Fibroblast of skin of right biceps (primary cell): Measurements from ENCODE around the gene EPHA10.
A peak's percentile ranks its signal among the peaks of the same experiment; 100 is the strongest.
"Not testable (repeated sequence)": the region's sequence is repeated elsewhere in the genome, so short reads cannot be mapped to it uniquely, and the experiment has no call there.

Experiments used
- DNase-seq: peaks from one replicate; pipeline ENCODE4 v3.0.0-alpha.2; 2013

EPHA10 gene

GRCh38 chr1:37767488-37767887 is 2.6 kb upstream of the EPHA10 start:
- no peak for DNase-seq

- DNase-seq, result no peak
Observed at GRCh38 chr1:37765916-37766664, 1.2 kb upstream of the EPHA10 start.

- peak; percentile 47 for DNase-seq
Observed at GRCh38 chr1:37764414-37764825, 500 bp downstream of the EPHA10 start.

GRCh38 chr1:37763791-37764413 is 1.0 kb downstream of the EPHA10 start:
- no peak for DNase-seq

- no peak for DNase-seq
Observed at GRCh38 chr1:37762516-37762915, 2.4 kb downstream of the EPHA10 start.

GRCh38 chr1:37761416-37762095 is 3.4 kb downstream of the EPHA10 start:
- DNase-seq, result no peak

GRCh38 chr1:37759451-37759850 is 5.5 kb downstream of the EPHA10 start:
- DNase-seq, result no peak

- DNase-seq, result no peak
Observed at GRCh38 chr1:37755951-37756560, 8.9 kb downstream of the EPHA10 start.

GRCh38 chr1:37755290-37755689 is 9.6 kb downstream of the EPHA10 start:
- DNase-seq, result no peak

- no peak for DNase-seq
Observed at GRCh38 chr1:37753473-37754321, 11.2 kb downstream of the EPHA10 start.

GRCh38 chr1:37752583-37753471 is 12.1 kb downstream of the EPHA10 start:
- no peak for DNase-seq

- DNase-seq, result no peak
Observed at GRCh38 chr1:37752213-37752582, 12.7 kb downstream of the EPHA10 start.

- DNase-seq, result no peak
Observed at GRCh38 chr1:37748565-37748964, 16.4 kb downstream of the EPHA10 start.

- no peak for DNase-seq
Observed at GRCh38 chr1:37746806-37747205, 18.1 kb downstream of the EPHA10 start.

GRCh38 chr1:37741662-37742061 is 23.3 kb downstream of the EPHA10 start:
- no peak for DNase-seq

- DNase-seq, result peak; percentile 22
Observed at GRCh38 chr1:37741130-37741529, 23.8 kb downstream of the EPHA10 start.

- DNase-seq, result no peak
Observed at GRCh38 chr1:37739222-37739621, 25.7 kb downstream of the EPHA10 start.

GRCh38 chr1:37738619-37739018 is 26.3 kb downstream of the EPHA10 start:
- not testable (repeated sequence) for DNase-seq

- not testable (repeated sequence) for DNase-seq
Observed at GRCh38 chr1:37737975-37738374, 26.9 kb downstream of the EPHA10 start.

GRCh38 chr1:37734629-37735591 is 30.0 kb downstream of the EPHA10 start:
- DNase-seq, result no peak
